ENCODE results near the gene MSRB3. TPM values are rescaled to one million over a fixed set of nuclear protein-coding genes. Genes with fewer than 3 reads are reported as not detected.

MSRB3 gene
- total RNA-seq, 1 experiment from 2014 or later: 40.8 TPM

GRCh38 chr12:65495233-65495632 lies 216.8 kb downstream of the MSRB3 start:
- DNase-seq (ENCODE audit: low read depth): peak; percentile 75

GRCh38 chr12:65496617-65497016 lies 218.1 kb downstream of the MSRB3 start:
- peak; percentile 58 for DNase-seq (ENCODE audit: low read depth)

- peak; percentile 29 for DNase-seq (ENCODE audit: low read depth)
These were observed 219.2 kb downstream of the MSRB3 start for GRCh38 chr12:65497660-65498059.

- no peak for DNase-seq (ENCODE audit: low read depth)
These were observed 220.7 kb downstream of the MSRB3 start for GRCh38 chr12:65499167-65499566.

- peak; percentile 44 for DNase-seq (ENCODE audit: low read depth)
These were observed 221.8 kb downstream of the MSRB3 start for GRCh38 chr12:65500091-65500900.

GRCh38 chr12:65501093-65501621 lies 222.7 kb downstream of the MSRB3 start:
- DNase-seq (ENCODE audit: low read depth): no peak

- DNase-seq (ENCODE audit: low read depth): no peak
These were observed 223.5 kb downstream of the MSRB3 start for GRCh38 chr12:65501935-65502334.

GRCh38 chr12:65504417-65504816 lies 225.9 kb downstream of the MSRB3 start:
- no peak for DNase-seq (ENCODE audit: low read depth)

- DNase-seq (ENCODE audit: low read depth): no peak
These were observed 227.1 kb downstream of the MSRB3 start for GRCh38 chr12:65505386-65506121.

GRCh38 chr12:65508276-65509035 lies 230.0 kb downstream of the MSRB3 start:
- no peak for DNase-seq (ENCODE audit: low read depth)

GRCh38 chr12:65510007-65510406 lies 231.5 kb downstream of the MSRB3 start:
- no peak for DNase-seq (ENCODE audit: low read depth)

GRCh38 chr12:65510584-65511050 lies 232.1 kb downstream of the MSRB3 start:
- DNase-seq (ENCODE audit: low read depth): no peak

- DNase-seq (ENCODE audit: low read depth): no peak
These were observed 232.8 kb downstream of the MSRB3 start for GRCh38 chr12:65511134-65511834.

- no peak for DNase-seq (ENCODE audit: low read depth)
These were observed 233.4 kb downstream of the MSRB3 start for GRCh38 chr12:65511912-65512311.

Other genes with a start within 250 kb of the MSRB3 start
- 1.1 and 2.2 TPM in 2 replicates for gene WIF1, start 157.4 kb upstream of the MSRB3 start, total RNA-seq (2014; rRNA removed)
- 22.0 and 23.2 TPM in 2 replicates for gene LEMD3, start 109.1 kb upstream of the MSRB3 start, total RNA-seq (2014; rRNA removed)